Smooth muscle cell of the umbilical artery (primary cell): Measurements from ENCODE around the gene DYNC1I1. TPM values are rescaled to one million over a fixed set of nuclear protein-coding genes. Genes with fewer than 3 reads are reported as not detected.

Experiments used
- total RNA-seq: library from RNA; depleted of rRNA; stranded (reverse); fragments of >200 nt; gene quantifications from 2 replicates; pipeline ENCODE4 v1.2.3, GENCODE V29; 2014

The DYNC1I1 gene
- total RNA-seq, result 0.69 and 0.89 TPM in 2 replicates

DNA sequence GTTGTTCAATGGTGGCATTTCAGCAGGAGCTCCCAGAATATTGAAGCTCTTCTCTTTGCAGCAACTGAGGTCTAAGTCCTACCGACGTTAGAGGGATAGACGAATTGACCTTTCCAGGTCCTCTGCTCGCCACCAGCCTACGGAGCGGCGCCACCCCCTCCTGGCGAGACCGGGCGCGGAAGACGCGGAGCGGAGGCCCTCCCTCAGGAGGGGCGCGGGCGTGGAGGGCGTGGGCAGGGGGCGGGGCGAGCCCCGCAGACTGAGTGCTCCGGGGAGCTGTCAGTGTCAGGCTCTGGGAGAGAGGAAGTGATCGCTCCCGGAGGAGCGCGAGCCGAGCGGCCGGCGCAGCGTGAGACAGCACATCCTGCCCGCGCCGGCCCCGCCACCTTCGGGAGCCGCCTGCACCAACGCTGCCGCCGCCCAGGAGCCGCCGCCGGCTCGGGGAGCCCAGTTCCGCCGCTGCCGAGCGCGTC is at the start of gene DYNC1I1:
TSS of gene DYNC1I1 (plus strand) at position 257 of the 473 bp plus-strand sequence. CDS start 32,176 bp downstream, outside the sequence.

Other genes with a start within 250 kb of the DYNC1I1 start
- gene PDK4, start 176.0 kb upstream of the DYNC1I1 start, total RNA-seq, result under 0.01 TPM in 1 of 2 replicates, not detected in the other